PFSK-1 (cell line): Measurements from ENCODE around the gene NFATC3.

ENCODE experiments used
- FOXP2 ChIP-seq: optimal IDR thresholded peaks from 2 replicates; pipeline ENCODE3; 2011; ENCODE audit warnings: borderline replicate concordance, control low read depth, inconsistent platforms; ENCODE audit not compliant: insufficient read depth; ENCODE audit errors: extremely low read length, extremely low read depth
- POLR2AphosphoS5 ChIP-seq: IDR thresholded peaks from 2 replicates; pipeline ENCODE4 v1.6.1; 2012; ENCODE audit warnings: low read depth, mild to moderate bottlenecking, control low read depth, low read length, moderate library complexity
- SIN3A ChIP-seq: IDR thresholded peaks from 2 replicates; pipeline ENCODE4 v1.6.1; 2012; ENCODE audit warnings: mild to moderate bottlenecking, low read length, moderate library complexity, borderline replicate concordance; ENCODE audit not compliant: insufficient read depth
- TAF1 ChIP-seq: IDR thresholded peaks from 2 replicates; pipeline ENCODE4 v1.6.1; 2012; ENCODE audit warnings: low read length, control low read depth, borderline replicate concordance; ENCODE audit not compliant: insufficient read depth
- TF ChIP-seq, protein P1 (sequence below), 2 experiments: IDR thresholded peaks; 2 replicates each; pipeline versions ENCODE4 v1.6.1 to v1.8.0; 2011 to 2012; ENCODE audit warnings: low read depth in 2 of 2, low read length in 2 of 2, control low read depth in 1 of 2, inconsistent platforms in 1 of 2, mild to moderate bottlenecking in 1 of 2, moderate library complexity in 1 of 2; ENCODE audit not compliant: insufficient read depth in 1 of 2

NFATC3 gene

DNA sequence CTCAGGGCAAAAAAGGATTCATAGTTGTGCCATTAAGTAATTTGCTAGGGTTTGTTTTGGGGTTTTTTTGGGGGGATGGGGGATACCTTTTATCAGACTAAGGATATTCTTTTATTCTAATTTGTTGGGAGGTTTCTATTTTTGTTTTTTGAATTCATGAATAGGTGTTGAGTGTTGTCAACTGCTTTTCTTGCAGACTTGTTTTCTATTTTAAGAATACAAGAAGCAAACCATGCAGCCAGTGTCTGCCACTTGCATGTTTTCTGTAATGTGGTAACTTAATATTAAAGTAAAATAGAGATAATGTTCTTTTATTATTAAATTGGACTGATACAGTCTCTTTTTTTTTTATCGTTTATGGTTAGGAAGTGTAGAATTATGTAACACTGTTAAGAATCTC is 49.5 kb downstream of the NFATC3 start:
- TF ChIP-seq SIN3A, result no peak
- TF ChIP-seq, protein P1, sequence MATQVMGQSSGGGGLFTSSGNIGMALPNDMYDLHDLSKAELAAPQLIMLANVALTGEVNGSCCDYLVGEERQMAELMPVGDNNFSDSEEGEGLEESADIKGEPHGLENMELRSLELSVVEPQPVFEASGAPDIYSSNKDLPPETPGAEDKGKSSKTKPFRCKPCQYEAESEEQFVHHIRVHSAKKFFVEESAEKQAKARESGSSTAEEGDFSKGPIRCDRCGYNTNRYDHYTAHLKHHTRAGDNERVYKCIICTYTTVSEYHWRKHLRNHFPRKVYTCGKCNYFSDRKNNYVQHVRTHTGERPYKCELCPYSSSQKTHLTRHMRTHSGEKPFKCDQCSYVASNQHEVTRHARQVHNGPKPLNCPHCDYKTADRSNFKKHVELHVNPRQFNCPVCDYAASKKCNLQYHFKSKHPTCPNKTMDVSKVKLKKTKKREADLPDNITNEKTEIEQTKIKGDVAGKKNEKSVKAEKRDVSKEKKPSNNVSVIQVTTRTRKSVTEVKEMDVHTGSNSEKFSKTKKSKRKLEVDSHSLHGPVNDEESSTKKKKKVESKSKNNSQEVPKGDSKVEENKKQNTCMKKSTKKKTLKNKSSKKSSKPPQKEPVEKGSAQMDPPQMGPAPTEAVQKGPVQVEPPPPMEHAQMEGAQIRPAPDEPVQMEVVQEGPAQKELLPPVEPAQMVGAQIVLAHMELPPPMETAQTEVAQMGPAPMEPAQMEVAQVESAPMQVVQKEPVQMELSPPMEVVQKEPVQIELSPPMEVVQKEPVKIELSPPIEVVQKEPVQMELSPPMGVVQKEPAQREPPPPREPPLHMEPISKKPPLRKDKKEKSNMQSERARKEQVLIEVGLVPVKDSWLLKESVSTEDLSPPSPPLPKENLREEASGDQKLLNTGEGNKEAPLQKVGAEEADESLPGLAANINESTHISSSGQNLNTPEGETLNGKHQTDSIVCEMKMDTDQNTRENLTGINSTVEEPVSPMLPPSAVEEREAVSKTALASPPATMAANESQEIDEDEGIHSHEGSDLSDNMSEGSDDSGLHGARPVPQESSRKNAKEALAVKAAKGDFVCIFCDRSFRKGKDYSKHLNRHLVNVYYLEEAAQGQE (IDR thresholded peaks at IDR 0.05; ENCODE audit: insufficient read depth in 1 of 2, low read depth in 2 of 2, low read length in 2 of 2), result no peak
- no peak for TF ChIP-seq TAF1
- no peak for TF ChIP-seq POLR2AphosphoS5
- no peak for TF ChIP-seq FOXP2

DNA sequence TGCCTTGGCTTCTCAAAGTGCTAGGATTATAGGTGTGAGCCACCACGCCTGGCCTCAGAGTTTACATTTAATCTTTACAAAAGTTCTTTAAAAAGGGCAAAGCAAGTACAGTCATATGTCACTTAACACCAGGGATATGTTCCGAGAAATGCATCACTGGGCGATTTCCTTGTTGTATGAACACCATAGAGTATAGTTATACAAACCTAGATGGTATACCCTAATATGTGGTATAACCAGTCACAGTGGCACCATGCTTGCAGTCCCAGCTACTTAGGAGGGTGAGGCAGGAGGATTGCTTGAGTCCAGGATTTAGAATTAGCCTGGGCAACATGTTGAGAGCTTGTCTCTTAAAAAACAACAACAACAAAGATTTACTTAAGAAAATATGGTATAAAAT is 51.3 kb downstream of the NFATC3 start:
- no peak for TF ChIP-seq SIN3A
- TF ChIP-seq, protein P1 (IDR thresholded peaks at IDR 0.05; ENCODE audit: insufficient read depth in 1 of 2, low read depth in 2 of 2, low read length in 2 of 2), result no peak
- TF ChIP-seq TAF1, result no peak
- no peak for TF ChIP-seq POLR2AphosphoS5
- TF ChIP-seq FOXP2, result no peak

DNA sequence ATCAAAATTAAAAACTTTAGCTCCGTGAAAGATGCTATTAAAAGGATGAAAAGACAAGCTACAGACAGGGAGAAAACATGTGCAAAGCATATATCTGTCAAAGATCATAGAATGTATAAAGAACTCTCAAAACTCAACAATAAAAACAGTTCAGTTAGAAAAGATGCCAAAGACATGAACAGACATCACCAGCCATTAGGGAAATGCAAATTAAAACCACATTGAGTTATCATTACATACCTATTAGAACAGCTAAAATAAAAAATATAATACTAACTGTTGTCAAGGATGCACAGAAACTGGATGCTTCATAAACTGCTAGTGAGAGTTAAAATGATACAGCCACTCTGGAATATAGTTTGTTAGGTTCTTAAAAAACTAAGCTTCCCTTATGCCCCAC is 58.8 kb downstream of the NFATC3 start:
- TF ChIP-seq POLR2AphosphoS5 (no peak), SIN3A (no peak), FOXP2 (no peak), TAF1 (no peak)
- TF ChIP-seq, protein P1 (IDR thresholded peaks at IDR 0.05; ENCODE audit: insufficient read depth in 1 of 2, low read depth in 2 of 2, low read length in 2 of 2), result no peak

DNA sequence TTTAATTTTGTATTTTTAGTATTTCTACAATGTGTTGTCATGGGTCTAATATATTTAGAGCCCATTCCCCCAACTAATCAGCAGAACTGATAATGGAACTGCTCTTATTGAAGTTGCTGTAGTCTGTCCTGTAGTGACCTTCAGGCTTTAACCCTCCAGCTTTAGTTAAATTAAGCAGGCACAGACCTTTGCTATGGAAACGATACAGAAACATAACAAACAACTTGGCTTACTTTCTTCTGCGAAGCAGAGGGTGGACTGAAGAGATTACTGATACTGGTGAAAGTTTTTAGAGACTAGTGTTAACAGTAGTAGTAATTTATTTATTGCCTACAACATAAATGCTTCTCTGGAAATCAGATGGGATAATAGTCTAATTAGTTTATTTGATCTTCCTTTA is 61.4 kb downstream of the NFATC3 start:
- TF ChIP-seq TAF1 (no peak), POLR2AphosphoS5 (no peak), FOXP2 (no peak), SIN3A (no peak)
- TF ChIP-seq, protein P1 (IDR thresholded peaks at IDR 0.05; ENCODE audit: insufficient read depth in 1 of 2, low read depth in 2 of 2, low read length in 2 of 2), result no peak

DNA sequence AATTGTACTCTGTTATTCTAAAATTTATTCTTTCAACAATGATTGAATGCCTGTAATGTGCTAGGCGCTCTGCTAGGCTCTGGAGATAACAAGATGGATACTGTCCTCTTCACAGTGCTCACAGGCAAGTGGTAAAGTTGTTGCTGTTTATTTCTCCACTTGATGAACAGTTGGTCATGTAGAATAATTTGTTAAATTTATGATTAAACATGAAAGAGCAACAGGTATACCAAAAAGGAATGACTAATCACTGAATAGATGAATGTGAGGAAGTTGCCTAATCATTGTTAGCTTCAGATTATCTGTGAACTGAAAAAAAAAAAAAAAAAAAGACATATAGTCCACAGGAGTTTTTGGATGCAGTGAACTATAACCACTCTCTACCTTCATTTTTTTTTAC is 62.3 kb downstream of the NFATC3 start:
- TF ChIP-seq SIN3A (no peak), FOXP2 (no peak), POLR2AphosphoS5 (no peak), TAF1 (no peak)
- TF ChIP-seq, protein P1 (IDR thresholded peaks at IDR 0.05; ENCODE audit: insufficient read depth in 1 of 2, low read depth in 2 of 2, low read length in 2 of 2), result no peak
